Spleen (tissue), 11 donors: ENCODE data around the gene COL9A3. TPM values are rescaled to one million over a fixed set of nuclear protein-coding genes. Genes with fewer than 3 reads are reported as not detected.

Source experiments
- DNase-seq: peaks from one replicate; pipeline ENCODE4 v3.0.0-alpha.2; 2020
- H3K27ac ChIP-seq, 8 donors: fragments of 200-600 bp; sonication (generic) in 7 of 8; 1 replicate in 4 of 8; 2 replicates in 4 of 8; pipeline versions ENCODE4 v1.5.0 to v1.8.0; 2016 to 2021; ENCODE audit warnings: inconsistent platforms in 4 of 8, mild to moderate bottlenecking in 4 of 8, moderate library complexity in 1 of 8
- H3K27me3 ChIP-seq, 7 donors: fragments of 200-600 bp; sonication (generic) in 6 of 7; replicated peaks in 1 of 7; 1 replicate in 4 of 7; 2 replicates in 3 of 7; pipeline versions ENCODE4 v1.5.0 to v1.8.0; 2016 to 2021; ENCODE audit warnings: inconsistent platforms in 3 of 7, mild to moderate bottlenecking in 1 of 7
- H3K36me3 ChIP-seq, 6 donors: fragments of 200-600 bp; sonication (generic) in 5 of 6; 1 replicate in 4 of 6; 2 replicates in 2 of 6; pipeline versions ENCODE4 v1.5.0 to v1.8.0; 2016 to 2021; ENCODE audit warnings: inconsistent platforms in 2 of 6
- H3K4me1 ChIP-seq, 6 donors: fragments of 200-600 bp; sonication (generic) in 5 of 6; 1 replicate in 3 of 6; 2 replicates in 3 of 6; pipeline versions ENCODE4 v1.5.0 to v1.8.0; 2016 to 2021; ENCODE audit warnings: inconsistent platforms in 3 of 6
- H3K4me3 ChIP-seq, 8 donors: fragments of 200-600 bp; sonication (generic) in 7 of 8; 1 replicate in 4 of 8; 2 replicates in 4 of 8; pipeline versions ENCODE4 v1.5.0 to v1.8.0; 2016 to 2021; ENCODE audit warnings: inconsistent platforms in 4 of 8, mild to moderate bottlenecking in 4 of 8, moderate library complexity in 2 of 8
- H3K9me3 ChIP-seq, 8 donors: fragments of 200-600 bp; sonication (generic) in 7 of 8; 1 replicate in 4 of 8; 2 replicates in 4 of 8; pipeline versions ENCODE4 v1.5.0 to v1.8.0; 2016 to 2021; ENCODE audit warnings: inconsistent platforms in 4 of 8
- POLR2A ChIP-seq, 3 donors: fragments of 450-650 bp; IDR thresholded peaks; one replicate each; pipeline ENCODE4 v1.5.1; 2017; ENCODE audit warnings: antibody characterized with exemption in 3 of 3, mild to moderate bottlenecking in 1 of 3
- POLR2AphosphoS5 ChIP-seq, 3 donors: sonication (generic); formaldehyde crosslinking; IDR thresholded peaks; one replicate each; pipeline ENCODE4 v1.5.1; 2017; ENCODE audit warnings: antibody characterized with exemption in 3 of 3
- WGBS, 5 donors: extraction: QIAGEN DNeasy Blood & Tissue Kit in 3 of 5; methylation state at CpG; one replicate each; pipeline versions ENCODE4 v1.1.5 to v1.1.7; 2013 to 2018; 5-methylcytosine and 5-hydroxymethylcytosine counted together
- intact Hi-C: fragments of 100-400 bp; cut with DNase I; formaldehyde crosslinking; loops from one replicate; pipeline ENCODE4 v1.15.0; 2023; ENCODE audit warnings: low total_unique reads
- polyA plus RNA-seq, 3 donors: library from polyadenylated mRNA; stranded (reverse); fragments of 200-250 nt; gene quantifications; one replicate each; pipeline ENCODE4 v1.2.1, GENCODE V29; 2013
- total RNA-seq, 7 donors: library from RNA; depleted of rRNA in 3 of 7; stranded (reverse); fragments of >200 nt in 3 of 7; fragmentation: NEBNext Ultra II Directional in 4 of 7; extraction: Animal tissue kit (Norgen Biotek cat#: 25700) in 4 of 7; gene quantifications; one replicate each; pipeline versions ENCODE4 v1.1.0 to v1.2.1, GENCODE V29; 2016 to 2021
- TF ChIP-seq, protein P1 (sequence below), 11 experiments: fragments of 200-600 bp in 7 of 11; fragments of 450-650 bp in 4 of 11; sonication (generic) in 4 of 11; IDR thresholded peaks in 8 of 11; conservative IDR thresholded peaks in 3 of 11; 1 replicate in 7 of 11; 2 replicates in 4 of 11; pipeline versions ENCODE4 v1.4.0 to v1.8.0; 2016 to 2021; ENCODE audit warnings: antibody characterized with exemption in 11 of 11, inconsistent platforms in 4 of 11, mild to moderate bottlenecking in 1 of 11
- donor health status: healthy with polysubstance abuse.
- donor health status: DM: no; HTN: no; CAD: no; lungs with moderate emphysema.
- donor health status: DM: no; HTN: no; CAD: no.
- donor health status: Bipolar disorder and iron deficiency.
- donor health status: healthy.
- donor health status: DM: no; HTN: no; CAD: no.
- donor health status: DM: yes; HTN: yes; CAD: no.

The COL9A3 gene
- total and polyA plus RNA-seq, 10 donors: 1.2 to 16.7 (median 11.1) TPM

- Histone ChIP-seq H3K27me3 (peaks cover 0 to 7% (median 0%) of the 10 kb centered on the region in 7 donors), H3K4me3 (peak overlapping the region in 1 of 8 donors; percentile 82), H3K9me3 (no peaks in the 10 kb centered on the region), H3K4me1 (peaks cover 7 to 32% (median 19%) of the 10 kb centered on the region in 6 donors), H3K27ac (no peak overlapping the region), H3K36me3 (peaks cover 0 to 27% (median 10%) of the 10 kb centered on the region in 6 donors)
- intact Hi-C loops: no loop called here
- DNase-seq: no peak
- TF ChIP-seq, protein P1, sequence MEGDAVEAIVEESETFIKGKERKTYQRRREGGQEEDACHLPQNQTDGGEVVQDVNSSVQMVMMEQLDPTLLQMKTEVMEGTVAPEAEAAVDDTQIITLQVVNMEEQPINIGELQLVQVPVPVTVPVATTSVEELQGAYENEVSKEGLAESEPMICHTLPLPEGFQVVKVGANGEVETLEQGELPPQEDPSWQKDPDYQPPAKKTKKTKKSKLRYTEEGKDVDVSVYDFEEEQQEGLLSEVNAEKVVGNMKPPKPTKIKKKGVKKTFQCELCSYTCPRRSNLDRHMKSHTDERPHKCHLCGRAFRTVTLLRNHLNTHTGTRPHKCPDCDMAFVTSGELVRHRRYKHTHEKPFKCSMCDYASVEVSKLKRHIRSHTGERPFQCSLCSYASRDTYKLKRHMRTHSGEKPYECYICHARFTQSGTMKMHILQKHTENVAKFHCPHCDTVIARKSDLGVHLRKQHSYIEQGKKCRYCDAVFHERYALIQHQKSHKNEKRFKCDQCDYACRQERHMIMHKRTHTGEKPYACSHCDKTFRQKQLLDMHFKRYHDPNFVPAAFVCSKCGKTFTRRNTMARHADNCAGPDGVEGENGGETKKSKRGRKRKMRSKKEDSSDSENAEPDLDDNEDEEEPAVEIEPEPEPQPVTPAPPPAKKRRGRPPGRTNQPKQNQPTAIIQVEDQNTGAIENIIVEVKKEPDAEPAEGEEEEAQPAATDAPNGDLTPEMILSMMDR (IDR thresholded peaks at IDR 0.05 in 8 of 11, conservative IDR thresholded peaks at IDR 0.05 in 3 of 11): no peak
- TF ChIP-seq POLR2AphosphoS5 (IDR thresholded peaks at IDR 0.05) (no peak), POLR2A (IDR thresholded peaks at IDR 0.05) (no peak)
- 93 to 95% (median 94%) methylated on average over 12 of the region's 12 CpGs for WGBS, 5 donors
These were observed 42.9 kb downstream of the COL9A3 start for GRCh38 chr20:62859721-62860120.

DNA sequence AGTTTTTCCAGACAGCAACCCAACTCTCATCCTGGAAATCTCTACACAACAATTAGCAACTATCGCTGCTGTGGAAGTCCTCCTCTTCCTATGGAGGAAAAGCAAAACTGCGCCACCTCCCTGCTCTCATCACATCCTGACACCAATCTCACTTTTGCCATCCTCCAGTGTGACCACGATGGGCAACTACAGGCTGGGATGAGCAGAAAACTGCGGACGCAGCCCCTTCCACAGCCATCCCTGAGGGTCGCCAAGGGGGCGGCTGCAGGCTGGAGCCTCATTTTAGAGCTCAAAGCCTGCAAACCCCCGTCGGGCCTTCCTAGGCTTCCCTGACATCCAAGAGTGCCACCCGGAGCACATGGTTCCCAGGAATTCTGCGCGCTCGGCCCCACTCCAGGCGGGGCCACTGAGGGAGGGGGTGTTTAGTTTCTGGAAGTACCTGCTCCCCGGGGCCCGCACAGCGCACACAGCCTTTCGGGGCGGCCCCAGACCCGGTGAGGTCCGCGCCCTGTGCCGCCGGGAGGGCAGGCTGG lies 43.6 kb downstream of the COL9A3 start:
- peaks cover 0 to 20% (median 10%) of the 10 kb centered on the region in 6 donors for H3K36me3 ChIP-seq
- 23 to 47% (median 25%) methylated on average over 4 to 24 of the region's 24 CpGs for WGBS, 5 donors
- H3K27ac ChIP-seq: no peak overlapping the region
- H3K27me3 ChIP-seq: peaks cover 0 to 7% (median 0%) of the 10 kb centered on the region in 7 donors
- intact Hi-C loops: no loop called here
- no peaks in the 10 kb centered on the region for H3K9me3 ChIP-seq
- peak overlapping the region; percentile 1 to 82 (median 28) for H3K4me3 ChIP-seq
- peak; percentile 83 for DNase-seq
- peaks cover 7 to 32% (median 19%) of the 10 kb centered on the region in 6 donors for H3K4me1 ChIP-seq
- TF ChIP-seq POLR2AphosphoS5 (IDR thresholded peaks at IDR 0.05): no peak

DNA sequence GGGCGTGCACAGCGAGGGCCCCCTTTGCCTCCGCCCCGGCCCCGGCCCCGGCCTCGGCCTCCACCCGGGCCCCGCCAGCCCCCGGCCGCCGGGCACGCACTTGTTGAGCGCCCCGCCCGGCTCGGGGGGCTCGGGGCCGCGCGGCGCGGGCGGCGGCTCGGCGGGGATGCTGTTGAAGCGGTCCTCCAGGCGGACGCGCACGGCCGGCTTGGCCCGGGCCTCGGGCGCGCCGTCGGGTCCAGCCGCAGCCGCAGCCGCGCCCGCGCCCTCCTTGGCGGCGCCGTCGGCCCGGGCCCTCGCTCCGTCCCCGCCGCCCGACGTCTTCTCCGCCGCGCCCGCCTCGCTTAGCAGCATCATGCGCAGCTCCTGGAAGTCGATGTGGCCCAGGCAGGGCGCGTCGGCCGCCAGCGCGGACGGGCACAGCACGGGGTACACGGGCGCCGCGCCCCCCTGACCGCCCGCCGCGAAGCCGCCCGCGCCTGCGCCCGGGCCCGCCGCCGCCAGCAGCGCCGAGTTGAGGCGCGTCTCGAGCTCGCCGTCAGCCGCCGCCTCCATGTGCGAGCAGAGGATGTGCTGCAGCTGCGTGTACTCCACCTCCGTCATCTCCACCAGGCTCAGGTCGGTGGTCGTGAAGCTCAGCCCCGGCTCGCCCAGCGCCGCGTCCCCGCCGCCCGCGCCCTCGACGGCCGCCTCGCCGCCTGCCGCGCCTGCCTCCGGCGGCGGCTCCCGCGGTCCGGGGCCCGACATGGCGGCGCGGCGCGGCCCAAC lies 44.3 kb downstream of the COL9A3 start:
- no peak for TF ChIP-seq POLR2A (IDR thresholded peaks at IDR 0.05)
- TF ChIP-seq, protein P1 (IDR thresholded peaks at IDR 0.05 in 8 of 11, conservative IDR thresholded peaks at IDR 0.05 in 3 of 11): no peak
- TF ChIP-seq POLR2AphosphoS5 (IDR thresholded peaks at IDR 0.05): no peak
- Histone ChIP-seq H3K36me3 (peaks cover 0 to 14% (median 9%) of the 10 kb centered on the region in 6 donors), H3K27me3 (peaks cover 0 to 7% (median 0%) of the 10 kb centered on the region in 7 donors), H3K4me3 (peak overlapping the region in 7 of 8 donors; percentile 33 to 82 (median 44)), H3K9me3 (no peaks in the 10 kb centered on the region), H3K27ac (peak overlapping the region in 2 of 8 donors; percentile 56 to 69), H3K4me1 (peaks cover 7 to 32% (median 19%) of the 10 kb centered on the region in 6 donors)
- 0 to 5% (median 2%) methylated on average over 21 to 129 of the region's 129 CpGs for WGBS, 5 donors
- peak; percentile 91 for DNase-seq
- intact Hi-C loops: no loop called here

GRCh38 chr20:62861726-62862336 lies 45.0 kb downstream of the COL9A3 start, which contains the start of gene TCFL5:
TSS of gene TCFL5 (minus strand) at chr20:62861822. CDS start at chr20:62861670, 152 bp downstream.
- DNase-seq: peak; percentile 98
- WGBS, 5 donors: 10 to 72% (median 25%) methylated on average over 7 to 70 of the region's 70 CpGs
- Histone ChIP-seq H3K4me3 (peak within 1 kb of the TSS; percentile 1 to 82 (median 40)), H3K27ac (peak within 1 kb of the TSS in 7 of 8 donors; percentile 51 to 69 (median 55)), H3K4me1 (peaks cover 7 to 32% (median 19%) of the 10 kb centered on the region in 6 donors), H3K36me3 (peaks cover 0 to 8% (median 6%) of the 10 kb centered on the region in 6 donors), H3K9me3 (no peaks in the 10 kb centered on the region), H3K27me3 (peaks cover 0 to 7% (median 0%) of the 10 kb centered on the region in 7 donors)
- TF ChIP-seq POLR2AphosphoS5 (IDR thresholded peaks at IDR 0.05): peak; percentile 46 to 79 (median 66)
- no peak for TF ChIP-seq POLR2A (IDR thresholded peaks at IDR 0.05)
- TF ChIP-seq, protein P1 (IDR thresholded peaks at IDR 0.05 in 8 of 11, conservative IDR thresholded peaks at IDR 0.05 in 3 of 11): peak in 1 of 11 experiments; percentile 12
- intact Hi-C loops: no loop called here
